PC-3 (cell line): ENCODE results near the gene PTTG2. TPM values are rescaled to one million over a fixed set of nuclear protein-coding genes. Genes with fewer than 3 reads are reported as not detected.
A peak's percentile ranks its signal among the peaks of the same experiment; 100 is the strongest.

Source experiments
- ATAC-seq: fragments of 200-7000 bp; cut with Tn5 transposase; 2 replicates; pipeline ENCODE4 v1.9.1; 2020; ENCODE audit warnings: mild to moderate bottlenecking, moderate library complexity
- BruUV-seq: library from RNA; stranded (reverse); fragments of 400-500 nt; replicated peaks from 2 replicates; lab custom pipeline; 2021; lab: Mats Ljungman, UMichigan
- CTCF ChIA-PET: fragments of 300-600 bp; sonication (Branson Sonifier 250); formaldehyde crosslinking; loops from one replicate; lab custom pipeline; 2022; ENCODE audit warnings: antibody characterized with exemption; lab: Charles Lee
- POLR2A ChIA-PET: fragments of 300-600 bp; sonication (Branson Sonifier 250); formaldehyde crosslinking; loops from one replicate; lab custom pipeline; 2022; ENCODE audit warnings: antibody characterized with exemption; ENCODE audit not compliant: unreplicated experiment; lab: Charles Lee
- DNase-seq: peaks from one replicate; pipeline ENCODE4 v3.0.0-alpha.2; 2015
- H2AFZ ChIP-seq: fragments of 300-600 bp; sonication (generic); 2 replicates; pipeline ENCODE4 v1.6.0; 2016; ENCODE audit warnings: antibody characterized with exemption, low read length
- H3F3A ChIP-seq: fragments of 300-600 bp; sonication (generic); one replicate; pipeline ENCODE4 v1.6.0; 2017; ENCODE audit warnings: antibody characterized with exemption, low read length, control low read depth, mild to moderate bottlenecking; ENCODE audit not compliant: unreplicated experiment
- H3K27ac ChIP-seq: fragments of 300-600 bp; sonication (generic); 2 replicates; pipeline ENCODE4 v1.5.1; 2016; ENCODE audit warnings: mild to moderate bottlenecking, low read length
- H3K27me3 ChIP-seq: fragments of 300-600 bp; sonication (generic); 2 replicates; pipeline ENCODE4 v1.6.1; 2016; ENCODE audit warnings: low read length, mixed read lengths
- H3K36me3 ChIP-seq: fragments of 300-600 bp; sonication (generic); 2 replicates; pipeline ENCODE4 v1.6.1; 2016; ENCODE audit warnings: low read depth, mixed run types, low read length, mixed read lengths
- H3K4me1 ChIP-seq: fragments of 300-600 bp; sonication (generic); 2 replicates; pipeline ENCODE4 v1.5.1; 2016; ENCODE audit warnings: low read length; ENCODE audit not compliant: insufficient read depth
- H3K4me2 ChIP-seq: fragments of 300-600 bp; sonication (generic); 2 replicates; pipeline ENCODE4 v1.6.0; 2016; ENCODE audit warnings: low read length
- H3K4me3 ChIP-seq: fragments of 300-600 bp; sonication (generic); 2 replicates; pipeline ENCODE4 v1.5.1; 2016; ENCODE audit warnings: mild to moderate bottlenecking, low read length, mixed read lengths
- H3K79me2 ChIP-seq: fragments of 300-600 bp; sonication (generic); 2 replicates; pipeline ENCODE4 v1.6.1; 2017; ENCODE audit warnings: low read length, mixed read lengths
- H3K9ac ChIP-seq: fragments of 300-600 bp; sonication (generic); 2 replicates; pipeline ENCODE4 v1.6.0; 2016; ENCODE audit warnings: mild to moderate bottlenecking, low read length
- H3K9me2 ChIP-seq: fragments of 300-600 bp; sonication (generic); replicated peaks from 2 replicates; pipeline ENCODE4 v1.6.1; 2016; ENCODE audit warnings: mixed run types, low read length, mixed read lengths
- H3K9me3 ChIP-seq: fragments of 300-600 bp; sonication (generic); 2 replicates; pipeline ENCODE4 v1.6.1; 2016; ENCODE audit warnings: low read length, mixed read lengths
- H4K20me1 ChIP-seq: fragments of 300-600 bp; sonication (generic); 2 replicates; pipeline ENCODE4 v1.6.1; 2016; ENCODE audit warnings: low read length, mixed read lengths
- CTCF ChIP-seq: fragments of 300-600 bp; sonication (generic); conservative IDR thresholded peaks from 2 replicates; pipeline ENCODE4 v1.5.1; 2017; ENCODE audit warnings: antibody characterized with exemption, low read depth, mild to moderate bottlenecking, low read length
- EZH2 ChIP-seq: fragments of 300-600 bp; sonication (generic); IDR thresholded peaks from one replicate; pipeline ENCODE4 v1.6.1; 2017; ENCODE audit warnings: antibody characterized with exemption, mild to moderate bottlenecking, low read length; ENCODE audit not compliant: unreplicated experiment
- EZH2phosphoT487 ChIP-seq: fragments of 300-600 bp; sonication (generic); IDR thresholded peaks from 2 replicates; pipeline ENCODE4 v1.6.1; 2018; ENCODE audit warnings: mild to moderate bottlenecking, antibody characterized with exemption, low read length, borderline replicate concordance
- intact Hi-C: fragments of 100-400 bp; cut with micrococcal nuclease; formaldehyde crosslinking; loops from 2 replicates; pipeline ENCODE4 v1.9.0; 2023
- total RNA-seq: library from RNA; depleted of rRNA; stranded (reverse); fragments of >200 nt; gene quantifications from 2 replicates; pipeline ENCODE4 v1.2.3, GENCODE V29; 2014

Gene PTTG2
- total RNA-seq, 1 experiment from 2014 or later = not detected

- intact Hi-C loops = loop anchor here (5.0 to 10.0 kb wide), 4 partner anchors 40 to 173 kb away; partner anchors contain the start of gene TBC1D1
- DNase-seq (peak; percentile 50), ATAC-seq (peak; percentile 84)
- Histone ChIP-seq H3K9me3 (no peaks in the 10 kb centered on the region), H3K4me3 (peak overlapping the region; percentile 67), H3K4me1 (peaks cover 10% of the 10 kb centered on the region), H3K9me2 (no peaks in the 10 kb centered on the region), H3K9ac (peak overlapping the region; percentile 74), H3K79me2 (peaks cover 28% of the 10 kb centered on the region), H3F3A (no peaks in the 10 kb centered on the region), H3K27ac (0 out of 2 replicates have a peak overlapping the region, but pooled peaks have one; percentile 5), H3K27me3 (no peaks in the 10 kb centered on the region), H3K36me3 (no peaks in the 10 kb centered on the region), H2AFZ (peak overlapping the region; percentile 76), H4K20me1 (no peaks in the 10 kb centered on the region), H3K4me2 (peak overlapping the region; percentile 84)
- ChIA-PET POLR2A (interaction anchor here (0.6 kb wide), 1 partner anchor 152 kb away, joined by 5 read pairs; no protein-coding TSS in a partner anchor), CTCF (interaction anchor here (0.6 to 0.7 kb wide), 3 partner anchors 26 to 516 kb away, joined by 3 read pairs; no protein-coding TSS in a partner anchor)
- no TSS peak for BruUV-seq
- no peak for TF ChIP-seq EZH2phosphoT487
- peak; percentile 57 for TF ChIP-seq CTCF
These were observed 17.5 kb downstream of the PTTG2 start for GRCh38 chr4:37977471-37978247.

- Histone ChIP-seq H3K36me3 (no peaks in the 10 kb centered on the region), H3K4me3 (peak overlapping the region; percentile 67), H3K4me1 (peaks cover 10% of the 10 kb centered on the region), H2AFZ (peak overlapping the region; percentile 76), H3F3A (no peaks in the 10 kb centered on the region), H3K4me2 (peak overlapping the region; percentile 84), H4K20me1 (no peaks in the 10 kb centered on the region), H3K9me2 (no peaks in the 10 kb centered on the region), H3K9ac (peak overlapping the region; percentile 74), H3K79me2 (peaks cover 30% of the 10 kb centered on the region), H3K27me3 (no peaks in the 10 kb centered on the region), H3K27ac (peak overlapping the region; percentile 5), H3K9me3 (no peaks in the 10 kb centered on the region)
- ChIA-PET CTCF (interaction anchor here (0.7 to 0.9 kb wide), 3 partner anchors 26 to 176 kb away, joined by 3 to 6 read pairs (median 3); no protein-coding TSS in a partner anchor), POLR2A (interaction anchor here (0.6 kb wide), 2 partner anchors 86 to 153 kb away, joined by 5 to 11 read pairs; no protein-coding TSS in a partner anchor)
- TF ChIP-seq EZH2phosphoT487 (no peak), CTCF (no peak), EZH2 (no peak)
- peak; percentile 47 for ATAC-seq
- DNase-seq = peak; percentile 48
- intact Hi-C loops = loop anchor here (5.0 to 10.0 kb wide), 4 partner anchors 41 to 174 kb away; partner anchors contain the start of gene TBC1D1
- BruUV-seq = TSS peak; percentile 39
These were observed 18.2 kb downstream of the PTTG2 start for GRCh38 chr4:37978248-37978924.
